Measurements from ENCODE around the gene SLC3A2. TPM values are rescaled to one million over a fixed set of nuclear protein-coding genes. Genes with fewer than 3 reads are reported as not detected.

SLC3A2 gene
- total and polyA plus RNA-seq, 4 donors, result 34.3 to 59.5 (median 51.0) TPM

- 89% methylated on average over 3 of the region's 3 CpGs for WGBS
- TF ChIP-seq FOXA2 (IDR thresholded peaks at IDR 0.05) (no peak), FOXA1 (IDR thresholded peaks at IDR 0.05) (no peak), HNF4G (IDR thresholded peaks at IDR 0.05) (no peak), ZBTB33 (IDR thresholded peaks at IDR 0.05) (no peak), NR2F2 (IDR thresholded peaks at IDR 0.05) (no peak), CTCF (IDR thresholded peaks at IDR 0.05; ENCODE audit: low read depth, low read length, missing input control) (no peak), MAX (IDR thresholded peaks at IDR 0.05) (no peak), RXRA (IDR thresholded peaks at IDR 0.05) (no peak), TAF1 (conservative IDR thresholded peaks at IDR 0.05) (no peak), REST (IDR thresholded peaks at IDR 0.05) (no peak), RAD21 (IDR thresholded peaks at IDR 0.05) (no peak), JUND (IDR thresholded peaks at IDR 0.05) (no peak), SP1 (IDR thresholded peaks at IDR 0.05) (no peak), EGR1 (IDR thresholded peaks at IDR 0.05; ENCODE audit: low read depth in 2 of 2) (no peak), HNF4A (conservative IDR thresholded peaks at IDR 0.05) (no peak), ATF3 (IDR thresholded peaks at IDR 0.05) (no peak), YY1 (IDR thresholded peaks at IDR 0.05) (no peak), GABPA (IDR thresholded peaks at IDR 0.05 in 1 of 2, conservative IDR thresholded peaks at IDR 0.05 in 1 of 2) (no peak)
- no peak overlapping the region for H3K27ac ChIP-seq (ENCODE audit: low read depth in 1 of 2, low read length in 2 of 2)
- H3K36me3 ChIP-seq (ENCODE audit: control insufficient read depth in 4 of 4, insufficient read depth in 3 of 4, low read depth in 1 of 4, low read length in 3 of 4), result no peaks in the 10 kb centered on the region
- H3K9ac ChIP-seq (ENCODE audit: low read depth in 1 of 2, low read length in 2 of 2), result no peak overlapping the region
- H3K27me3 ChIP-seq (ENCODE audit: control insufficient read depth in 4 of 4, insufficient read depth in 4 of 4, low read length in 3 of 4), result no peaks in the 10 kb centered on the region
- no peak overlapping the region for H3K4me3 ChIP-seq (ENCODE audit: low read depth in 1 of 3, low read length in 3 of 3)
- no peaks in the 10 kb centered on the region for H3K4me1 ChIP-seq (ENCODE audit: control insufficient read depth in 4 of 4, insufficient read depth in 4 of 4, low read length in 3 of 4)
- DNase-seq (ENCODE audit: low spot score), result no peak
- no peaks in the 10 kb centered on the region for H3K9me3 ChIP-seq (ENCODE audit: control insufficient read depth in 4 of 4, low read length in 3 of 4)
These were observed 31.6 kb downstream of the SLC3A2 start for GRCh38 chr11:62912268-62912667.
